Neural cell (in vitro differentiated cells): ENCODE data around the gene VPS26C. TPM values are rescaled to one million over a fixed set of nuclear protein-coding genes. Genes with fewer than 3 reads are reported as not detected.

Experiments
- H2AFZ ChIP-seq: fragments of 200-600, 300-800 bp; sonication (generic), shearing (Covaris generic); 2 replicates; pipeline ENCODE4 v1.6.0; 2014; ENCODE audit warnings: low read depth, mild to moderate bottlenecking, antibody characterized with exemption, low read length, moderate library complexity
- H3F3A ChIP-seq: fragments of 200-600 bp; shearing (Covaris generic); 2 replicates; pipeline ENCODE4 v1.6.1; 2016; ENCODE audit warnings: mild to moderate bottlenecking, moderate library complexity, mixed read lengths, antibody characterized with exemption, low read length; ENCODE audit not compliant: insufficient read depth, poor library complexity, severe bottlenecking
- H3K27ac ChIP-seq: fragments of 200-600, 300-800 bp; sonication (generic), shearing (Covaris generic); 2 replicates; pipeline ENCODE4 v1.5.1; 2014; ENCODE audit warnings: mild to moderate bottlenecking, low read length, moderate library complexity
- H3K27me3 ChIP-seq: fragments of 300-800, 200-600 bp; sonication (generic), shearing (Covaris generic); 2 replicates; pipeline ENCODE4 v1.6.0; 2014; ENCODE audit warnings: mild to moderate bottlenecking, low read depth, low read length, moderate library complexity; ENCODE audit not compliant: insufficient read depth
- H3K36me3 ChIP-seq: fragments of 300-800, 200-600 bp; sonication (generic), shearing (Covaris generic); 2 replicates; pipeline ENCODE4 v1.5.1; 2014; ENCODE audit warnings: mild to moderate bottlenecking, antibody characterized with exemption, low read length, moderate library complexity; ENCODE audit not compliant: insufficient read depth
- H3K4me2 ChIP-seq: fragments of 300-800, 200-600 bp; sonication (generic), shearing (Covaris generic); 2 replicates; pipeline ENCODE4 v1.6.0; 2014; ENCODE audit warnings: mild to moderate bottlenecking, low read length
- H3K4me3 ChIP-seq: fragments of 300-800, 200-600 bp; sonication (generic), shearing (Covaris generic); 2 replicates; pipeline ENCODE4 v1.5.1; 2014; ENCODE audit warnings: mild to moderate bottlenecking, low read length, moderate library complexity
- H3K79me2 ChIP-seq: fragments of 200-600 bp; shearing (Covaris generic); replicated peaks from 2 replicates; pipeline ENCODE4 v1.6.0; 2014; ENCODE audit warnings: mild to moderate bottlenecking, low read length, moderate library complexity; ENCODE audit not compliant: insufficient read depth
- H3K9ac ChIP-seq: fragments of 300-800, 200-600 bp; sonication (generic), shearing (Covaris generic); 2 replicates; pipeline ENCODE4 v1.6.1; 2016; ENCODE audit warnings: mild to moderate bottlenecking, low read length, mixed read lengths
- H3K9me2 ChIP-seq: fragments of 200-600 bp; shearing (Covaris generic); 2 replicates; pipeline ENCODE4 v1.6.1; 2016; ENCODE audit warnings: mild to moderate bottlenecking, low read length, mixed read lengths; ENCODE audit not compliant: insufficient read depth
- H3K9me3 ChIP-seq: fragments of 200-600, 300-800 bp; sonication (generic), shearing (Covaris generic); 2 replicates; pipeline ENCODE4 v1.6.1; 2016; ENCODE audit warnings: mild to moderate bottlenecking, mixed run types, low read length, moderate library complexity, mixed read lengths
- H4K20me1 ChIP-seq: fragments of 200-600 bp; shearing (Covaris generic); 2 replicates; pipeline ENCODE4 v1.6.1; 2016; ENCODE audit warnings: mild to moderate bottlenecking, mixed run types; ENCODE audit not compliant: insufficient read depth
- EP300 ChIP-seq: fragments of 450-650 bp; conservative IDR thresholded peaks from 2 replicates; pipeline ENCODE4 v1.6.1; 2014; ENCODE audit warnings: antibody characterized with exemption, mild to moderate bottlenecking, moderate library complexity; ENCODE audit not compliant: poor library complexity, severe bottlenecking
- EZH2 ChIP-seq: fragments of 200-600, 300-800 bp; shearing (Covaris generic), sonication (generic); IDR thresholded peaks from 2 replicates; pipeline ENCODE4 v1.6.1; 2014; ENCODE audit warnings: antibody characterized with exemption, low read length, borderline replicate concordance, mild to moderate bottlenecking; ENCODE audit not compliant: insufficient read depth, poor library complexity, severe bottlenecking
- MXI1 ChIP-seq: fragments of 450-650 bp; conservative IDR thresholded peaks from 2 replicates; pipeline ENCODE4 v1.6.1; 2014; ENCODE audit warnings: antibody characterized with exemption, mild to moderate bottlenecking; ENCODE audit not compliant: poor library complexity, severe bottlenecking
- POLR2AphosphoS5 ChIP-seq: IDR thresholded peaks from 2 replicates; pipeline ENCODE4 v1.6.1; 2012
- RAD21 ChIP-seq: fragments of 450-650 bp; conservative IDR thresholded peaks from 2 replicates; pipeline ENCODE4 v1.6.1; 2014; ENCODE audit warnings: antibody characterized with exemption, mild to moderate bottlenecking, moderate library complexity
- SMC3 ChIP-seq: fragments of 450-650 bp; conservative IDR thresholded peaks from 2 replicates; pipeline ENCODE4 v1.6.1; 2014; ENCODE audit warnings: antibody characterized with exemption, mild to moderate bottlenecking, moderate library complexity; ENCODE audit not compliant: poor library complexity
- TAF1 ChIP-seq: IDR thresholded peaks from 2 replicates; pipeline ENCODE4 v1.6.1; 2012; ENCODE audit warnings: low read depth
- polyA plus RNA-seq: library from polyadenylated mRNA; depleted of rRNA; stranded (reverse); fragments of >200 nt; gene quantifications from 2 replicates; pipeline ENCODE4 v1.2.3, GENCODE V29; 2014
- TF ChIP-seq, protein P1 (sequence below): IDR thresholded peaks from 2 replicates; pipeline ENCODE4 v1.6.1; 2012; ENCODE audit warnings: borderline replicate concordance
- TF ChIP-seq, protein P2 (sequence below): fragments of 450-650 bp; IDR thresholded peaks from 2 replicates; pipeline ENCODE4 v1.5.1; 2014; ENCODE audit warnings: antibody characterized with exemption, mild to moderate bottlenecking, moderate library complexity; ENCODE audit not compliant: poor library complexity, severe bottlenecking

Gene VPS26C
- polyA plus RNA-seq, 1 donor from 2014 or later: 55.5 TPM

DNA sequence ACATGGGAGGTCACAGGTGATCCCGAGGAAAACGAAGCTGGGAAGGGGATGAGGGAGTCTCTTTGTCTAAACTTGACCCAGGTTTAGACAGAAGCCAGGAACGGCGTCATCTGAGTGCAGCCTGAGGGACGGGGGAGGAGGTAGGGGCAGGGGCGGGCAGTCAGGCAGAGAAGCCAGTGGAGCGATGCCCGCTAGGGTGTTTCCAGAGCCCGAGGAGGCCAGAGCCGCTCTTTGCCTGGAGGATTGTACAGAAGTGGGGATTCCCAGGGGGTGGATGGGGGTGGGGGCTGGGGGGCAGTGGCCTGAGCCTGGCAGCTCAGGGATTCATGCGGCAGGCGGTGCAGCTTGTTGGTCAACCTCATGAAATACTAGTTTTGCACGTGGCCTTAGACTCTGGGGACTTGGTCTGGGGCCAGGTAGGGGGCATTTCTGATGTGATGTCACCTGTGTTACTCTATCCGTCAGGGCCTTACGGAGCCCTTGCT is 58.4 kb downstream of the VPS26C start:
- Histone ChIP-seq H3K36me3 (peaks cover 5% of the 10 kb centered on the region), H3F3A (no peaks in the 10 kb centered on the region), H3K9me3 (no peaks in the 10 kb centered on the region), H3K9me2 (no peaks in the 10 kb centered on the region), H3K9ac (no peak overlapping the region), H3K27ac (no peak overlapping the region), H3K27me3 (no peaks in the 10 kb centered on the region), H3K4me2 (no peak overlapping the region), H2AFZ (no peak overlapping the region), H3K79me2 (no peaks in the 10 kb centered on the region), H4K20me1 (no peaks in the 10 kb centered on the region), H3K4me3 (no peak overlapping the region)
- TF ChIP-seq MXI1: no peak
- no peak for TF ChIP-seq EZH2
- no peak for TF ChIP-seq SMC3
- TF ChIP-seq, protein P1, sequence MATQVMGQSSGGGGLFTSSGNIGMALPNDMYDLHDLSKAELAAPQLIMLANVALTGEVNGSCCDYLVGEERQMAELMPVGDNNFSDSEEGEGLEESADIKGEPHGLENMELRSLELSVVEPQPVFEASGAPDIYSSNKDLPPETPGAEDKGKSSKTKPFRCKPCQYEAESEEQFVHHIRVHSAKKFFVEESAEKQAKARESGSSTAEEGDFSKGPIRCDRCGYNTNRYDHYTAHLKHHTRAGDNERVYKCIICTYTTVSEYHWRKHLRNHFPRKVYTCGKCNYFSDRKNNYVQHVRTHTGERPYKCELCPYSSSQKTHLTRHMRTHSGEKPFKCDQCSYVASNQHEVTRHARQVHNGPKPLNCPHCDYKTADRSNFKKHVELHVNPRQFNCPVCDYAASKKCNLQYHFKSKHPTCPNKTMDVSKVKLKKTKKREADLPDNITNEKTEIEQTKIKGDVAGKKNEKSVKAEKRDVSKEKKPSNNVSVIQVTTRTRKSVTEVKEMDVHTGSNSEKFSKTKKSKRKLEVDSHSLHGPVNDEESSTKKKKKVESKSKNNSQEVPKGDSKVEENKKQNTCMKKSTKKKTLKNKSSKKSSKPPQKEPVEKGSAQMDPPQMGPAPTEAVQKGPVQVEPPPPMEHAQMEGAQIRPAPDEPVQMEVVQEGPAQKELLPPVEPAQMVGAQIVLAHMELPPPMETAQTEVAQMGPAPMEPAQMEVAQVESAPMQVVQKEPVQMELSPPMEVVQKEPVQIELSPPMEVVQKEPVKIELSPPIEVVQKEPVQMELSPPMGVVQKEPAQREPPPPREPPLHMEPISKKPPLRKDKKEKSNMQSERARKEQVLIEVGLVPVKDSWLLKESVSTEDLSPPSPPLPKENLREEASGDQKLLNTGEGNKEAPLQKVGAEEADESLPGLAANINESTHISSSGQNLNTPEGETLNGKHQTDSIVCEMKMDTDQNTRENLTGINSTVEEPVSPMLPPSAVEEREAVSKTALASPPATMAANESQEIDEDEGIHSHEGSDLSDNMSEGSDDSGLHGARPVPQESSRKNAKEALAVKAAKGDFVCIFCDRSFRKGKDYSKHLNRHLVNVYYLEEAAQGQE: no peak
- no peak for TF ChIP-seq TAF1
- no peak for TF ChIP-seq EP300
- TF ChIP-seq POLR2AphosphoS5: no peak
- TF ChIP-seq, protein P2, sequence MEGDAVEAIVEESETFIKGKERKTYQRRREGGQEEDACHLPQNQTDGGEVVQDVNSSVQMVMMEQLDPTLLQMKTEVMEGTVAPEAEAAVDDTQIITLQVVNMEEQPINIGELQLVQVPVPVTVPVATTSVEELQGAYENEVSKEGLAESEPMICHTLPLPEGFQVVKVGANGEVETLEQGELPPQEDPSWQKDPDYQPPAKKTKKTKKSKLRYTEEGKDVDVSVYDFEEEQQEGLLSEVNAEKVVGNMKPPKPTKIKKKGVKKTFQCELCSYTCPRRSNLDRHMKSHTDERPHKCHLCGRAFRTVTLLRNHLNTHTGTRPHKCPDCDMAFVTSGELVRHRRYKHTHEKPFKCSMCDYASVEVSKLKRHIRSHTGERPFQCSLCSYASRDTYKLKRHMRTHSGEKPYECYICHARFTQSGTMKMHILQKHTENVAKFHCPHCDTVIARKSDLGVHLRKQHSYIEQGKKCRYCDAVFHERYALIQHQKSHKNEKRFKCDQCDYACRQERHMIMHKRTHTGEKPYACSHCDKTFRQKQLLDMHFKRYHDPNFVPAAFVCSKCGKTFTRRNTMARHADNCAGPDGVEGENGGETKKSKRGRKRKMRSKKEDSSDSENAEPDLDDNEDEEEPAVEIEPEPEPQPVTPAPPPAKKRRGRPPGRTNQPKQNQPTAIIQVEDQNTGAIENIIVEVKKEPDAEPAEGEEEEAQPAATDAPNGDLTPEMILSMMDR: no peak
- TF ChIP-seq RAD21: no peak

DNA sequence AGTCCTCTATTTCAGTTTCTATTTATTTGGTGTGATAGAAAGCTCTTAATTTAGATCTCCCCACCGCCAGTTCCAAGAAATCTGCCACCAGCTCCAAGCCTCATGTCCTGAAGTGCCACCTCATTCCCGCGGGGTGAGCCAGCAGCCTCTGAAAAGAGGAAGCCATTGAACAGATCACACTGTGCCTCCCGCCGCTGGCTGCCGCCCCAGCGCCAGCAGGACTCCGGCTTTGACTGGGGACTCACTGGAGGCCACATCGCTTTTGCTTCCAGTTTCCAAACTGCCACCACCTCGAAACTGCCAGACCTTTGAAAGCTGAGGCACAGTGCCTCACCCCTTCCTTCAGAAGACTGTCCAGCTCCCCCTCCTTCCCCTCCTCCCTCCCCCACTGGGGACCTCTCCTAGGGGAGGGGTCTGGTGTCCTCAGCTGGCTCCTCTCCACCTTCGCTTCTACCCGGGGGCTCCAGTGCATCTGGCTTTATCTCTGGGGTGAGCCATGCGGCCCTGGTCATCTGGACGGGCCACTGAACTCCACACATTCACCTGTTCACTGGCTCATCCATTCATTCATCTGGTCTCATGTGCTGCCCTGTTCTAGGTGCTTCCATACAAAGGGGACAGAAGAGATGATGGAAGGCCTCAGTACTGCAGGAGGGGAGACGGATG is 58.9 kb downstream of the VPS26C start:
- Histone ChIP-seq H3K9me3 (no peaks in the 10 kb centered on the region), H3K36me3 (peaks cover 6% of the 10 kb centered on the region), H3K9ac (no peak overlapping the region), H3K27ac (no peak overlapping the region), H3K4me2 (no peak overlapping the region), H3K4me3 (no peak overlapping the region), H3K79me2 (no peaks in the 10 kb centered on the region), H3F3A (no peaks in the 10 kb centered on the region), H3K27me3 (no peaks in the 10 kb centered on the region), H3K9me2 (no peaks in the 10 kb centered on the region), H2AFZ (no peak overlapping the region), H4K20me1 (no peaks in the 10 kb centered on the region)
- TF ChIP-seq, protein P2: no peak
- TF ChIP-seq EP300 (no peak), SMC3 (no peak), POLR2AphosphoS5 (no peak), RAD21 (no peak), MXI1 (no peak), TAF1 (no peak), EZH2 (no peak)
- TF ChIP-seq, protein P1: no peak
